ENCODE data around the gene RCVRN.

RCVRN gene

DNA sequence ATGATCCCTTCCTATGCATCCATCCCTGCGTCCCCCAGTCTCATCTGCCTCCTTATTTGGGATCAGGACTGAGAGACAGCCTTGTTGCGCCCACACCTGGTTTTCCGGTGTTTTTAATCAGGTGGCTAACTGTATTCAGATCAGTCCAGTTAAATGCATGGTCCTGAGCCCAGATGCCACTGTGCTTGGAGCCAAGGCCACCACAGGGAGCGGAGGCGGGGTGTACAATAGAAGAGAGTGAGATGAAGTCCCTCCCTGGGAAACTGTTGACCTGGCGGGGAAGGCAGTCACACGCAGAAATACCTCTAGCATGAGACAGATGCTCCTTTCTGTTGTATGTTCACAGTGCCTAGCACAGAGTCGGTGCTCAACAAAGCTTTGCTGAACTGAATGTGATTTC is 6.3 kb downstream of the RCVRN start:
- no peak for DNase-seq (ENCODE audit: low read depth in 2 of 2)

DNA sequence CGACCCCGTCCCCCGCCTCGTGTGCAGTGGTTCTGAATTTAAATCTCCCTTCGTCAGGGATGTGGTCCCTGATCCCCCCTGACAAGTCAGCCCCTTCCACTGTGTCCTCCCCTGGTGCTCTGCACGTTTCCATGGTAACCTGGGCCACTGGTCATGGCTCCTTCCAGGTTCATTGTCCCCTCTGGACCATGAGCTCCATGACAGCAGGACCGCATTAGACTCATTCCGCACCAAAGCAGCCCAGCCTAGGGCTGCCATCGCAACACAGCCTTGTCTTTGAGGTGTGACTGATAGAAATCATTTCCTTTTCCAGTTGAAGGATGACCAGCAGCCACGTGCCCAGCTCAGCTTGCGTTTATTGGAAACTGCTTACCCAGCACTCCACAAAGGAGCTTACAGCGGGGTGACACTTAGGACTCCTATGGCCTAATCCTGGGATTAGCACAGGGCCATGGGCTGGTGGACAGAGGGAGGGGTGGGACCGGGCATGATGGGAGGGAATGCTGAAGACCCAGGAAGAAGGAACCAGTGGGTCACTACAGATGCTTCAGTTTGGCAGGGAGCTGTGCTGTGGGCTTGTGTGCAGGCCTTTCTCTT is 7.6 kb downstream of the RCVRN start:
- no peak for DNase-seq (ENCODE audit: low read depth in 2 of 2)

DNA sequence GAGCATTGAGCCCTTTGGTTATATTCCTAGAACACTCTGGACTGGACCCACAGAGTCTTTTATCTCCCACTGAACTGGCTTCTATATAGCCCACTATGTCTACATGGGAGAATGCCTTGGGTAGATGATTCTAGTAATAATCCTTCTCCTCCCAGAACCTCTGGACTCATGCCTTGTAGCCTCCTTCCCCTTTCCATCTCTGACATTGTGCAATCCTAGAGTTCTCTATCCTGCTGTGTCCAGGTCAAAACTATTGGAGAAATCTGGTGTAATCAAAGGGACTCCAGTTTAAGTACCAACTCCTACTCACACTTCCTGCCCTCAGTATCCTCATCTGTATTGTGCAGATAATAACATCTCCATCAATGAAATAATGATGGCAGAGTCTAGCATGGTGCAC is 9.1 kb downstream of the RCVRN start:
- DNase-seq (ENCODE audit: low read depth in 2 of 2) = no peak

DNA sequence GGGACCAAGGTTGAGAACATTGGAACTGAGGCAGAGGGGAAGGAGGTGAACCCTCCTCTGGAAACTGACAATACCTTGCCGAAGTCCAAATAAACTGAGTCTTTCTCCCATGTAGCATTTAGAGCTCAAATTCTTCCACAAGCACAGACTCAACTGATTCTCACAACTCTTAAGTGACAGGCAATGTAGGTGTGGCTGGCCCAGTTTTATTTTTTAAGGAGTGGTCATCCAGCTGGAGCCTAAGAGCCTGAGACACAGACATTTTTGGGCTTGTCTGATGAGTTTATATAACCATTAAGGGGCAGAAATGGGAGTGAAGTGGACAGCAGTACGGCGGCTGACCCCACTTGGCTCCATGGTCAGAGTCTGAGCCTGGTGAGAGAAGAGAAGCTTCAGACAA is 10.8 kb downstream of the RCVRN start:
- no peak for DNase-seq (ENCODE audit: low read depth in 2 of 2)

DNA sequence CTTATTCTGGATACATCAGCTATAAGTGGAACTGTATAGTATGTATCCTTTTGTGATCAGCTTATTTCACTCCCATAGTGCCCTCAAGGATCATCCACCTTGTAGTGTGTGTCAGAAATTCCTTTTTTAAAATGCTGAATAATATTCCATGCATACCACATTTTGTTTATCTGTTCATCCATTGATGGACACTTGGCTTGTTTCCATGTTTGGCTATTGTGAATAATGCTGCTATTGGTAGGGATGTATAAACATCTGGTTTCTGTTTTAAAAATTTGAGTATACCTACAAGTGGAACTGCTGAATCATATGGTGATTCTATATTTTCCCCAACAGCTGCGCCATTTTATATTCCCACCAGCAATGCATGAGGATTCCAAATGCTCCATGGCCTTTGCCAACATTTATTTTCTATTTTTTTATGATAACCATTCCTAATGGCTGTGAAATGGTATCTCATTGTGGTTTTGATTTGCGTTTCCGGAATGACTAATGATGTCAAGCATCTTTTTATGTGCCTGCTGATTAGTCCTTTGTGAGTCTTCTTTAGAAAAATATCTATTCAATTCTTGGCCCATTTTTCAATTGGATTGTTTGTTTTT is 11.6 kb downstream of the RCVRN start:
- no peak for DNase-seq (ENCODE audit: low read depth in 2 of 2)

DNA sequence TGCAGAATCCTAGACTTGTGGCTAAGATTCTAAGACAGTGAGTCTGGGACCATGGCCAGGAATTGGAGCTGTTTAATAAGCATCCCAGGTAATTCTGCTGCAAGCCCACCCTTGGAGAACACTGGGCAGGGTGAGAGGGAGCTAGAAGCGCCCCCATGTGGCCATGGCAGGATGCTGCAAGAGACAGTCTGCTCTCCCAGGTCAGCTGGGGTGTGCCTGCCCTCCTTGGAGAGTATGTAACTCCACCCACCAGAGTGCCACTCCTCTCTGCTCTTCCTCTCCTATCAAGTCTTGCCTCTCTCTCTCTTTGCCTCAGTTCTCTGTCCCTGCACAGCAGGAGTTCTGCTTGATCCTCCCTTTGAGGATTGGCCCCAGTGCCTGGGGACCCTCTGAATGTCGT is 14.9 kb downstream of the RCVRN start:
- DNase-seq (ENCODE audit: low read depth in 2 of 2) = no peak

DNA sequence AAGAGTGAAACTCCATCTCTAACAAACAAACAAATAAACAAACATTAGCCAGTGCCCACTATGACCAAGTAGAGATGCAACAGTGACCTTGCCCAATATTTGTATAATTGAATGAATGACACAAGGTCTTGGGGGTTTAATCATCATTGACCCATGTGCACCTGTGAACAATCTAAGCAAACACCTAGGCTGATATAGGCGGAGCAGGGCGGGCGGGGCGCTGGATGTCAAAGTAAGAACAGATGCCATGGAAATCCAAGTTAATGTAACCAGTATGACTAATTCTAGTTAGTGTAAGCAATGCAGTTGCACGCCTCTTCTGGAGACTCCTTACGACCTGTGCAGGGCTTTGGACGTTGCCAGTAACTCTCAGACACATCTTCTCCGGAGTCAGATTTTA is 17.6 kb downstream of the RCVRN start:
- DNase-seq (ENCODE audit: low read depth in 2 of 2) = no peak

DNA sequence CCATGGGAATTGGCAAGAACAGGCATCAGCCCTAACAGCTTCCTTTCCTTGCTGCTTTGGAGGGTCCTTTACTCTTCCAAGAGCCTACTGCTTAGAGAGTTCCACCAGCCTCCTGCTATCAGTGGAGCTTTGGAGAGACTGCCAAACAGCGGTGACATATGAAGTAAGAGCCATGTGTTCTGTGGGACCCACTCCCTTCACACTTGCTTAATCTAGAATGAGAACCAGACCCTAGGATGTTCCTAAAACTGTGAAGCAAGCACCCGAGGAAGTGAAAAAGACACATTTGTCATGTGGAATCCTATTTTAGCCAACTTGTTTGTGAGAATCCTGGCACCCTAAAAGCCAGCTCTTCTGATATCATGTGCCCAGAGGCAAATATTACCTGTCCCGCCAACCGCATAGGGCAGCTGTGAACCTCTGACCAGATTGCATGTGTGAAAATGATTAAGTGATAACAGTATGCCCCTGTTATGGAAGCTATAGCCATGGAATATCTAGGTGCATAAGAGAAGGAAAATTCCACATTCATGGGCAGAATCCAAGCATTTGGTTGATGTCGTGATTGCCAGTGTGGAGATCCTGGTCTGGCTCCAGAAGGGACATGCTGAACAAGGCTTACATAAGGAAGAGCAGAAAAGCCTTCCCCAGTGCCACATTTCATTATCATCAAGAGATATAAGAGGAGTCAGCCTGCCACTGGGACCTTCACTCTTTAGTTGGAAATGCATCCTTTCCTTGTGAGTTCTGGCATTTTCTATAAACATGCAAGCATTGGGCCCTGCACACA is 18.7 kb downstream of the RCVRN start:
- DNase-seq (ENCODE audit: low read depth in 2 of 2) = no peak

DNA sequence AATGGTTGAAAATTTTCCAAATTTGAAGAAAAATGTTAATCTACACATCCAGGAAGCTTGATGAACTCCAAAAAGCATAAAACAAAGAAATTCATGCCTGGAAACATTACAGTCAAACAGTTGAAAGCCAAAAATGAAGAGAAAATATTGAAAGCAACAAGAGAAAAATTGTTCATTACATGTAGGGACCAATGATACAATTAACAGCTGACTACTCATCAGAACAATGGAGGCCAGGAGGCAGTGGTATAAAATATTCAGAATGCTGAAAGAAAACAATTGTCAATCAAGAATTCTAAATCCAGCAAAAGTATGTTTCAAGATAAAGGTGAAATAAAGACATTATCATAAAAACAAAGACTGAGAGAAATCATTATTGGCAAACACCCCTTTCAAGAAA is 21.6 kb downstream of the RCVRN start:
- DNase-seq (ENCODE audit: low read depth in 2 of 2) = no peak

DNA sequence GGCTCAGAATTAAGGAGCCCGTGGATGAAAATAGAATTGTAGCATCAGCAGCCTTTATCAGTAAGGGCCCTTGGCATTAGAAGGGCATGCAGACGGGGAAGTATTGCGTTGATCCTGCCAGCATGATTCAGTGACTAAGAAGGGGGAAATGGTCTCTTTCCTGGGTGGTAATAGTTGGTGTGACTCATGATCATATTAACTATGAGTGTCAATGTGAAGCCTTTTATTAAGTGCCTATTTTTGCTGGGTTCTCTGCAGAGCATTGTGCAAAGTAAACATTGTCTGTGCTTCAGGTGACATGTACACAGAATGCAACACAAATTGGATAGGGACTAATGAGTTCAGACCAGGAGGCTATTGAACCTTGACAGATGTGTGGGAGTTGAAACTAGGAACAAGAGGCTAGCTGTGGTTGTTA is 24.5 kb downstream of the RCVRN start:
- no peak for DNase-seq (ENCODE audit: low read depth in 2 of 2)

DNA sequence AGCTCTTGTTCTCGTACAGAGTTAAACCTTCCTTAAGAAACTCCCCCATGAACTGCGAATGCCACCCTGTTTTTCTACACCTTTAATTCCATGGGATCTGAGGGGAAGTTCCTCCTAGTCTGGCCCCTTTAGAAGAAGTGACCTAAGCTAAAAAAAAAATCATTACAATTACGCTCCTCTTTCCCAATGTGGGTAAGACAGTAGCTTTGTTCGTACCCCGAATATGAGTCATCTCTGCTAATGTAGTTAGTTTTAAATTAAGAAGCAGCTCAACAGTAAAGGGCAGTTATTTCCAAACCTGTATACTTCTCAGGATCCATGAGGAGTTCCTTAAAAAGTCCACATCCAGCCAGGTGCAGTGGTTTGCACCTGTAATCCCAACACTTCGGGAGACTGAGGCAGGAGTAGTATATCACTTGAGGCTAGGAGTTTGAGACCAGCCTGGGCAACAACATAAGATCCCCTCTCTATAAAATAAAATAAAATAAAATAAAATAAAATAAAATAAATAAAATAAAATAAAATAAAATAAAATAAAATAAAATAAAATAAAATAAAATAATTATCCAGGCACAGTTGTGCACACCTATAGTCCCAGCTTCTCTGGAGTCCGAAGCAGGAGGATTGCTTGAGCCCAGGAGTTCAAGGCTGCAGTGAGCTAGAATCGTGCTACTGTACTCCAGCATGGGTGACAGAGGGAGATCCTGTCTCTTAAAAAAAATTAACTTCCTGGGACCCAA is 26.1 kb downstream of the RCVRN start:
- DNase-seq (ENCODE audit: low read depth in 2 of 2) = no peak

DNA sequence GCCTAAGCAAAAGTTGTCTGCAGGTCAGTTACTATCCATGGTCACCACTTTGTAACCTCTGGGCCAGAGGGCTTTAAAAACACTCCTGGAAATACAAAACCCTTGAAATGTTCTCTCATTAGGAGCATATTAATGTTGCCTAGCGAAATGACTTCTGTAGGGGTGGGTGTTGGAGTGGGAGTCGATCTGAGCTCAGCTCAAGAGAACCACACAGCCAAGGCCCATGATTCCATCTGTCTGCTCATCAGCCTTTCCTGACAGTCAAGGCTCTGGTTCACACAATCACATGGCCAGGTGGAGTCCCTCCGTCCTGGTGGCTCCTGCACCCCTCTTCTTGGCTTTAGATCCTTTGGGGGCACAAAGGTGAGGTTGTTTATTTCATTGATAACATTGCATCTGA is 26.7 kb downstream of the RCVRN start:
- DNase-seq (ENCODE audit: low read depth in 2 of 2) = no peak

DNA sequence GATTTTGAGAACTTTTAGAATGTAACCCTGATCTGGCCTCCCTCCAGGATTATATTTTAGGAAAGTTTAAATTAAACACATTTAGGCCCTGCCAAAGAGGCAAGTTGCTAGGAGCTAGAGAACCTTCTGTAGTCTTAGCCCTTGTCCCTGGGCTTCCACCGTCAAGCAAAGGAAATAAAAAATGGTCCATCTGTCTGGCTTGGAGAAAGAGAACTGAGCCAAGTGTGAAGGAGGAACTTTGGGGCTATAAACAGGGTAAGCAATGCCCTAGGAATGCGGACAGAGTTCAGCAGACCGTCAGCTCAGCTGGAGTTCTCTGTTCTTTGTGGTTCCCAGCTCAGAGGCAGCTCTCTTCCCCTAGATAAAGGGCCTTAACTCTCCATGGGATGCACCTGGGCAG is 29.6 kb downstream of the RCVRN start:
- no peak for DNase-seq (ENCODE audit: low read depth in 2 of 2)

DNA sequence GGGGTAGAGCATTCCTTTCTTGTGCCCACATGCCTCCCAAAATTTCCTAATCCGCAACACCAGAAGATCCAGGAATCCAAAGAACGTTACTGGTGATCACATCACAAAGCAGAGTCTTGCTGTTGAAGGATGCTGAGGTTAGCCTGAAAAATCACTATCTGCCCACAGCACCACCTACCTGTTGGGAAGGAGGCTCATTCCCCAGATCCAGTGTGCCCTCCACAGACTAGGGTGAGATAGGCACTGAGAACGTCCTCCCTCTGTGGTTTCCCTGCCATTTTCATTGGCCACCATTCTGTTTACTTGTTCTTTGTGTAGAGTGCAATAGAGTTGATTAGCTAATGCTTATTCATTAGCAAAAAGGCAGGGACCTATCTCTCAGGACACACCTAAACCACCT is 30.3 kb downstream of the RCVRN start:
- DNase-seq (ENCODE audit: low read depth in 2 of 2) = no peak

DNA sequence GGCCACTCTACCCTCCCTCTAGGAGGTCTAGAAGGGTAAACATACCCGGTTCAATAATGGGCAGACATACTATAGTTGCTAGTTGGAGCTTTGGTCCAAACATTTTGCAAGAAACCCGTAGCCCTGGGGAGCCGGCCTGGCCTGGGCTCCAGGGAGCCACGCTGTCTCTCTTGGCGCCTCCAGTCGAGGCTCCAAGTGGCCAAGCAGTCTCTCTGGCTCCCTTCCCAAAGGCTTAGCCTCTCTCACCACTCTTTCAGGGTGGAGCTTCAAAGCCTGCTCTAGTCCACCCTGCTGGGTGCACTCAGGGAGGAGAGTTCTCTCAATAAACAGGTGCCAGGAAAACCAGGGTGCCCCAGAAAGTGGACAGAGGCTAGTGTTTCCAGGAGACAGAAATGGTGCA is 32.2 kb downstream of the RCVRN start:
- DNase-seq (ENCODE audit: low read depth in 2 of 2) = no peak

DNA sequence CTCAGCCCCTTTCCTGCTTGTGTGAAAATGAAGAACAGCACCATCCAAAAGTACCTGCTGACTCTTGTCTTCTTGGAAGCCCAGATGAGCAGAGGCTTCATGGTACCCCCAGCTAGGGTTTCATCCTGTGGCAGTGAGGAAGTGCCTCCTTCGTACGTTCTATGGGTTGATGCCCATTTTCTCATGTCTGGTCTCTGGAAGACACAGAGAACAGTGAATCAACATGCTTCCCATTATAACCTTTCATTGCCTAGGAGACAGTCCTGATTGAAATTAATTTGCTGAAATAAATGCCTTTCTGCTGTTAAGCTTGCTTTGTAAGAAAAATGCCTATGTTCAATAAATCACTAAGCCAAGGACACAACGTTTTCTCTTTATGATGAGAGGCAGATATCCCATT is 36.5 kb downstream of the RCVRN start:
- DNase-seq (ENCODE audit: low read depth in 2 of 2) = no peak

DNA sequence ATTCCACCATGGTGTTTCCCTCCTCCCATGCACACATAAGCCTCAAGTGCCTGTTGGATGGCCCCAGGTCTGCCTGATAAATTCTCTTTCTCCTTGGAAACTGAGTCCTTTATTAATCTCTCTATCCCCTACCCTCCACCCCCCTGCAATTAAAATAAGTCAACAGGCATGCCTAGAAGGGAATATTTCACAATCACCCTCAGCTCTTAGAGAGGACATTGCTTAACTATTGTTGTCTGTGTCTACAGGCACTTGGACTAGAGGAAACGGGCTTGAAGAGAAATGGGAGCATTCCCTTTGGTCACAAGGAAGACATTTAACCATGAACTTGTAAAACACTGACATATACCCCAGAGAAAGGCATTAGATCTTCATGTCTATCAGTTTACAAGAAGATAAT is 39.5 kb downstream of the RCVRN start:
- DNase-seq (ENCODE audit: low read depth in 2 of 2) = no peak

DNA sequence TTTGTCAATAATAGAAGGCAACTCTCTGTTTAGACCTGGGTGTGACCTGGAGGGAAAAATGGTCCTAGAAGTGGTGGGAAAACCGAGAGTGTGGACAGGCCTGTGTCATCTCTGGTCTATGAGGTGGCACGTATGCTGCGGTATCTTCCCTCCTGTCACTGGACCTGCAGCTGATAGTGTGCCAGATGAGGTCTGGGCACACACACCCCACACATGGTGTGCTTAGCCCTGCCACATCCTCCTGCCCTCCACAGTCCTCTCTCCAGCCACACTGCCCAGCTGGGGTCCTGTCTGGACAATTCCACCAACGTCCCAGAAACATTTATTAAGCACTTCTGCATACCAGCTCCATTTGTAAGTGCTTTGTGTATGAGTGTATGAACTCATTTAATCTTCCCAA is 42.1 kb downstream of the RCVRN start:
- no peak for DNase-seq (ENCODE audit: low read depth in 2 of 2)

DNA sequence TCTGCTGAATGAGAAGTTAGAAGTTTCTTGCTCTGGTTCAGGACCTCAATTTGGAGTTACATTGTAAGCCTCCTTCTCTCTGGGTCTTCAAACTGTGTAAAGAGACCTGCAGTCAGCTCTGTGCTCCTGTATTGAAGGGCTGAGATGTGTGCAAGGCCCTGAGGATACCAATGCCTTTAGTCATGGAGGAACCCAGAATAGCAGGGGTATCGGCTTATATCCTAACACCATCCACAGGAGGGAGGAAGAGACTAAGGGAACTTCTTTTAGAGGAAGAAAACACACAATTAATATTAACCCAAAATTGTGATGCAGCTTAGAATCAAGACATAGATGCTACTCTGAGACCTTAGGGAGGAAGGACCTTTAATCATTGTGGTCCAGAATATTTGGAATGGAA is 42.9 kb downstream of the RCVRN start:
- DNase-seq (ENCODE audit: low read depth in 2 of 2) = no peak

DNA sequence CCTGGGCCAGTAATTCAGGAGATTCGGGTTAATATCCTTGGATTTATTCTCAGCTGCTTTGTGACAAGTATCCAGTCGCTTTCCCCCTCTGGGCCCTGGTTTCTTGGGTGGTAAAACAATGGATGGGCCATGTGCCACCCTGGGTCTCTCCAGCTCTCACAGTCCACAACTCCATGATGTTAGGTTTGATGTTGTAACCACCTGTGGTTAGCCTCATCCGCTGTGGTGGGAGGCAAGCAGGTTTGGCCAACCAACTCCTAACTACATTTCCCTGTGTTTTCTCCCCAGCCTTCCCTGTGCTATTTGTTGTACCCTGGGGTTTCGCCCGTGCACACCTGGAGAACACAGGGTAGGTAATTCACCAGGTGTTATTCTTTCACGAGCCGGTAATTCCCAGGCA is 44.2 kb downstream of the RCVRN start:
- DNase-seq (ENCODE audit: low read depth in 2 of 2) = no peak

DNA sequence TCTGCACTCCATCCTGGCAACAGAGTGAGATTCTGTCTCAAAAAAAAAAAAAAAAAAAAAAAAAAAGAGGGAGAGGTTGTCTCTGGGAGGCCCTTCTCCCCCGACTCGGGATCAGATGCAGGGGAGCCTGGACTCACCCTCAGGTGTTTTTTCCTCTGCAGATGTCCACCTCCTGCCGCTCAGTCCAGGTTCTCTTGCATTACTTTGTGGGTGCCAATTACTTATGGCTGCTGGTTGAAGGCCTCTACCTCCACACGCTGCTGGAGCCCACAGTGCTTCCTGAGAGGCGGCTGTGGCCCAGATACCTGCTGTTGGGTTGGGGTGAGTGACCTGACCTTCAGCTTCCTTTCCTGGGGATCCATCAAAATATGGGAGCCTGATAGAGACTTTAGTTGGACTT is 45.3 kb downstream of the RCVRN start:
- DNase-seq (ENCODE audit: low read depth in 2 of 2) = no peak

DNA sequence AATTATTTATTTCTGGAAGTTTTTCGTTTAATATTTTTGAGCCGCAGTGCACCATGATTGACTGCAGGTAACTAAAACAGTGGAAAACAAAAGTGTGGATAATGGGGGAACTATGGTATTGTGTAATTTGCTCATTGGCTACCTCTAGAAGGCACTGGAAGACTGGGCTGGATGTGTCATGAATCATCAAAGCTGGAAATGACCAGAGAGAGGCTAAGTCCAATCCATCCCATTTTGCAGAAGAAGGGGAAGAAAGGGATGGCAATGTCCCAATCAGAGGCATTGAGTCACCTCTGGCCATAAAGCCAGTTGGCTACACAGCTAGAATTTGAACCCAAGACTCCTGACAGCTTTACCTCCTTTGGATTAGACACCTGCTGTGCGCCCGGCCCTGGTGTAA is 50.0 kb downstream of the RCVRN start:
- DNase-seq (ENCODE audit: low read depth in 2 of 2) = no peak

DNA sequence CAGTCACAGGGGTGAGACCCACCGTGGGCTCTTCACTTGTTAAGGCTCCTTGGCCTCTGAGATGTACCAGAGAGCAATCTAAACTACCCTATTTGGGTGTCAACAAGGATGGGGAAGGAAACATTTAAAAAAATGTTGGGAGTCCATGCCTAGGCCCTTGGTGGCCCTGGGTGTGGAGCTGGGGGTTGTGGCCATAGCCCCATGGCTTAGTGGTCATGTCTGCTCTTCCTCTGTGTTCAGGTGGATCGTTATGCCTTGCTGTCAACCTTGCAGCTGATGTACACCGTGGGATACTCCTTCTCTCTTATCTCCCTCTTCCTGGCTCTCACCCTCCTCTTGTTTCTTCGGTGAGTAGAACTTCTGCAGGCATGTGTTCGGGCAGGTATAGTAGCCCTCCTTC is 50.8 kb downstream of the RCVRN start:
- DNase-seq (ENCODE audit: low read depth in 2 of 2) = no peak

All from stimulated activated CD8-positive, alpha-beta memory T cell treated with anti-CD3 and anti-CD28 coated beads, Interleukin-7, amount 100 ng/mL, for 1 hour (primary cell).